H1 (cell line): ENCODE results near the gene THTPA. TPM values are rescaled to one million over a fixed set of nuclear protein-coding genes. Genes with fewer than 3 reads are reported as not detected.

ENCODE experiments used
- ATF3 ChIP-seq: IDR thresholded peaks from 2 replicates; pipeline ENCODE4 v1.6.1; 2011; ENCODE audit warnings: low read depth, mild to moderate bottlenecking, low read length; ENCODE audit not compliant: insufficient read depth
- polyA plus RNA-seq, 7 experiments: library from polyadenylated mRNA; depleted of rRNA in 3 of 7; stranded (reverse) in 5 of 7; unstranded in 2 of 7; fragments of >200 nt in 5 of 7; fragments of 200-250 nt in 2 of 7; gene quantifications; 1 replicate in 5 of 7; 2 replicates in 1 of 7; 4 replicates in 1 of 7; pipeline versions ENCODE4 v1.2.1 to v1.2.3, GENCODE V29; 2011 to 2013; ENCODE audit warnings: missing spikeins in 2 of 7, mixed read lengths in 2 of 7
- total RNA-seq: library from RNA; stranded (reverse); fragmentation: NEBNext Ultra II Directional; extraction: Animal tissue kit (Norgen Biotek cat#: 25700); gene quantifications from 2 replicates; pipeline ENCODE4 v1.2.1, GENCODE V29; 2021

The THTPA gene
- total and polyA plus RNA-seq, 2 of the 8 experiments (the other 6 are each of a cell fraction or from before 2014, with no cell fraction given): 16.6 to 19.0 TPM

DNA sequence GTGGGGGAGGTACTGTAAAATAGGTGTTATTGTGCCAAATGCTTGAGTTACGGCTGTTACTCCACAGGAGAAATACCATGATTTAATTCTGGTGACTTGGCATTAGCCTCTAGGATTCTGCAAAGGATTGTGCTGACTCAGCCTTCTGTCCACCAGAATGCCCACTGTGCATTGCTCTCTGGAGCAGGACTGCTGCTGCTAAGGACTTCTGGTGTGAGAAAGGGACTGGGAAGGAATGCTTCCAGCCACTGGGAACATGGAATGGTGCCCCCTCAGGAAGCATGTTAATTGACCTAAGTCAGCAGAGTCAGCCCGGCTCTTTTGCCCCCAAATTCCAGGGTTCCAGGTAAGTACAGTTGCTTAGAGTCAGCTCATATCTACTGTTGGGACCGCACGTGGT lies 37.4 kb upstream of the THTPA start (continued):
- TF ChIP-seq ATF3: no peak
